ENCODE measurements around the gene ELMOD3.
"Not testable (repeated sequence)": the region's sequence is repeated elsewhere in the genome, so short reads cannot be mapped to it uniquely, and the experiment has no call there.

ELMOD3 gene

DNA sequence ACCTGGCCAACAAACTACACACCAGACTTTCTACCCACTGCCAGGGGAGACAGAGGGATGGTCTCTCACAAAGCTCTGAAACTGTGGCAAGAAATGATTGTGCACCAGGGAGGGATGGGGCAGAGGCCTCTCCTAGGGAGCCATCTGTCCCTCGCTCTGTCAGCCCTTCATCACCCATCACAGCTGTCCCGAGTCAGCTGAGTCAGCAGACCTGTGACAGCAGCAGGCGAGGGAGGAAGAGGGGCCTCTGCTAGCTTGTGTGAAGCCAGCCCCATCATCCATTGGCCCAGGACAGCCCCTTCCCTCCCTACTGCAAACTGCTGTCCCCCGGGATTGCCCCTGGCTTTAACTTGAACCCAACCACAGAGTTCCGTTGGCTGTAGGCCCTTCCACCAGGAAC, 69.0 kb downstream of the ELMOD3 start:
- DNase-seq (ENCODE audit: low read depth, low spot score): no peak

DNA sequence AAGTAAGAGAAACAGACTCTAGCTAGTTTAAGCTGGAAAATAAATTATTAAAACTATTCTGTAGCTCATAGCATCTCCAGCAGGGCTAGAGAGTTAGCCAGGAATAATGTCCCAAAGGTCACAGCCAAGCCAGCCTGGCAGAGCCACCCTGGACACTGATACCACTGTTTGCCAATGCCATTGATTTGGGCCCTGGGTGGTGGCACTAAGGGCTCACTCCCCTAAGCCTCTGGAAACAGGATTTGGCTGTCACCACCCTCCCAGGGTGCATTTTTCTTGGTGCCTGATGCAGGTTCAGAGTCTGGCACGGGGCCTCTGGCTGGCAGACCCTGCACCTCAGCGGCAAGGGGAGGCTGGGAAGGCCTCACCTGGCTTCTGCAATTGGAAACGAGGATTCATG, 71.0 kb downstream of the ELMOD3 start:
- no peak for DNase-seq (ENCODE audit: low read depth, low spot score)

DNA sequence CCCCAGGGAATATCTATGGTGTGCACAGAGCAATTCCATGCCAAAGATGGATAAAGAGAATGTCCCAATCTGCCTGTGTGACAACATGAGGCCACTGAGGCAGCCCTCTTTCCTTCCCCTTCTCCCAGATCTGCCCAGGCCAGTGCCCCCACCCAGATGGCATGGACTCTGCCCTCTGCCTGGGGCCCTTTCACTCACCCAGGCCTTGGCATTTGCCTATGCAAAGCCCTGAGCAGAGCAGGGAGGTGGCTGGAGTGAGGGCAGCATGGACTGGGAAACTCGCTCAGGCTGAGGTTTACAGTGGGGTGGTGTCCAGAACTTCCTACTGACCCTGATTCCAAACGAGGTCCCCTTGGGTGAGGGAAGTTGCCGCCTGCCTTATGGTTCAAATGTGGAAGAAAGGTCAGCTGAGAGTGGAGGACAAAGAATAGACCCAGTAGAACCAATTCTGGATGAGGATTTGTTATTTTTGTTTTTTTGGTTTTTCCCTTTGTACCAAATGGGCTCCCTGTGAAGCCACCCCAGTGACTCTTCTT, 72.8 kb downstream of the ELMOD3 start:
- DNase-seq (ENCODE audit: low read depth, low spot score): no peak

DNA sequence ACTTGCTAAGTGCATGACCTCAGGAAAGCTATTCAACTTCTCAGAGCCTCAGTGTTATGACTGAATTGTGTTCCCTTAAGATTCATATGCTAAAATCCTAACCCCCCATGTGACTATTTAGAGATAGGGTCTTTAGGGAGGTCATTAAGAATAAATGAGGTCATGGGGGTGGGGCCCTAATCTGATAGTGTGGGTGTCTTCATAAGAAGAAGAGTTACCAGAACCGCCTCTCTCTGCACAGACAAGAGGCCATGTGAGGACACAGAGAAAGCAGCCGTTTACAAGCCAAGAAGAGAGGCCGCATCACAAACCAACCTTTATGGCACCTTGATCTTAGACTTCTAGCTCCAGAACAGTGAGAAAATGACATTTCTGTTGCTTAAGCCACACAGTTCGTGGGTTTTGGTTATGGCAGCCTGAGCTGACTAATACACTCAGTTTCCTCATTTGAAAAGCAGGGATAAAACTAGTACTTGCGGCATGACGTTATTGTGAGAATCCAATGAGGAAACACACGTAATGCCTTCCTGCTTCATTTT, 73.8 kb downstream of the ELMOD3 start:
- DNase-seq (ENCODE audit: low read depth, low spot score): no peak

DNA sequence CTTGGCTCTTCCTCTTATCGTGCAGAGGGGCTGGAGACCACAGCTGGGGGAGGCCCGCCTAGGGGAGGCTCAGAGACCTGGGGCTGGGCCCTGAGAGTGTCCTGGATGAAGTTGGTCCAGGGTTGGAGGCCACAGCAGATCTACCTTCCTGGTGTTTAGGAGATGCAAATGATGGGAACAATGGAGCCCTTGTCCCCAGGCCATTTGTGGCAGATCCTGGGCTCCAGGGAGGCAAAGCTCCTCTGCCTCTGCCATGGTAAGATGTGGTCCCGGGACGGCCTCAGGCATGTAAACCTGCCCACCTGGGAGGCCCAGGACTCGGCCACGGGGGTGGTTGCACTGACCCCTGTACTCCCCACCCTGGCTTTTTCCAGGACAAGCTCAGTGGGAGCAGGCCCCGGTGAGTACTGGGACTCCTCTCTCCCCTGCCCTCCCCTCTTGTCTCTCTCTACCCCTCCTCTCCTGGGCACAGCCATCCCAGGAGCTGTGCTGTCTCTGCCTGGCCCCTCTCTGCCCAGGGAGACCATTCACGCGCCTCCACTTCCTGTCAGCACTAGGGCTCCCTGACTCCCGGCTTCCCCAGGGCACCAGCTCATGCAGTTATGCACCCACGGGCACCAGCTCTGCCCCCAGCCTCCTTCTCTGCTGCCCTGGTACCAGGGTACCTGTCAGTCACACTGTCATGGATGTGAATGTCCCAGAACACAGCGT, 74.8 kb downstream of the ELMOD3 start:
- DNase-seq (ENCODE audit: low read depth, low spot score): no peak

DNA sequence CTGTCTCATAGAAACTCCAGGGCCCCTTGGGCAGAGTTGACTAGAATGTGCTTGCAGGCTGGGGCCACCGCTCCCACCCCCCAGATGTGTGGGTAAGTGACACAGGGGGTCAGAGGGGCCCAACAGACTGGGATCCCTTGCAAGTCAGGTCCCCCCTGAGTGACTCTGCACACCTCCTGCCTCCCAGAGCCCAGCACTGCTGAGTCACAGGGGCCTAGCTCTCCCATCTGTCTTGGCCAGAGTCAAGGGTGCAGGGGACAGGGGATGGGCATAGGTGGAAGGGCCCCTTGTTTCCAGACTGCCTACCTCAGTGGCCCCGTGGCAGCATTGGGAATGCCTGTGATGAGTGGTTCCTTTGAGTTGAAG, 75.3 kb downstream of the ELMOD3 start:
- no peak for DNase-seq (ENCODE audit: low read depth, low spot score)

DNA sequence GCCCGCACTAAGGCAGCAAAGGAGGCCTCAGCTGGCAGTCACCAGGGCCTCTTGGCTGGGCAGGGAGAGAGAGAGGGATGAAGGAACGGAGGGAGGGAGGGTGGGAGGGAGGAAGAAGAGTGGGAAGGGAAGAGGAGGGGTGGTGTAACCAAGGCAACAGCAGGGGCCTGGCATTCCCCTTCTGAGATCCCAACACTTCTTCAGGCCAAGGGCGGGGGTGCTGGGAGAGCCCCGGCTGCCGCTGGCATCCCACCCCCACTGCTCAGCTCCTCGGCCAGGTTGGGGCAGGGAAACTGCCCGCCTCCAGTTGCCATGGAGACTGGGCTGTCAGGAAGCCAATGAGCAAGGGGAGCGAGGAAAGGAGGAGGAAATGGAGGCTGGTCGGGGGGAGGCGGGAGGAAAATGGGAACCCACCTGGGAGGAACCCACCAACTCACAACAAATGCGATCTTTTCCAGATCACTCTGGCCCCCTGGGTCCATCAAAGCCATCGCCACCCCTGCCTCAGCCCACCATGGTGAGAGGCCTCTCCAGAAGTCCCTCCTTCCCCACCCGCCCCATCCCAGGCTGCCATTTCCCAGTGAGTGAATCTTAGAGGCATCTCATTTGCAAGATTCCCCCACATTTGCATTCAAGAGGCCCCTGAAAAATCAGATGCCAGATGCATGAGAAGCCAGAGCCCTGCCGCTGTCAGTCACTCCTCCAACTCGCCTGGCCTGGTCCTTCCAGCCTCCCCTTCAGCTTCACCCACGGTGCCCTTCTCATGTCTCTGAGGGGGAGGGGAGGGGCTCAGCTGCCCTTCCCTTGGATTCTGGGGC, 76.4 kb downstream of the ELMOD3 start:
- no peak for DNase-seq (ENCODE audit: low read depth, low spot score)

DNA sequence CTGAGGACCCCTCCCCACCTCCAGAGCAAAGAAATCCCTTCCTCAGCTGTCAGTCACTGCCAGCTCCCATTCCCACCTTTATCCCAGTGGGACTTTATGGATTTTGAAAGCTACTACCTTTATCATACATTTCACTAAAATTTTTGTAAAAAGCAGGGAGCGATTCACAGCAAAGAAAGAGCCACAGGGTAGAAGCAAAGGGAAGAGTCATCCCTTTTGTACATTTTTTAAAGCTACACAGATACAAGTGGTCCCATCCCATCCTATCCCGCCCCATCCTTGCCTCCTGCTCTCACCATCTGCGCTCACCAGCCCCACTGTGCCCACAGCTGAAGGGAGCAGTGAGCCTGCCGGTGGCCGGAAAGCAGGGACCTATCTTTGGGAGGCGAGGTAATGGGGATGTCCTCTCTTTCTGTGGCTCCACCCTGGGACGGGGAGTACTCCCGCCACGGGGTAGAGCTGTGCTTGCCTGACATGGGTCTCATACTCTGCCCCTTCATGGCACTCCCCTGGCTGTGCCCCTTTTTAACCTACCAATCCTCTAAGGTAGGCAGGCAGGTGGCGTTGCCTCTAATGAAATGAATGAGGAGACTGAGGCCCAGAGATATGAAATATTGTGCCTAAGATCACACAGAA, 77.1 kb downstream of the ELMOD3 start:
- DNase-seq (ENCODE audit: low read depth, low spot score): no peak

DNA sequence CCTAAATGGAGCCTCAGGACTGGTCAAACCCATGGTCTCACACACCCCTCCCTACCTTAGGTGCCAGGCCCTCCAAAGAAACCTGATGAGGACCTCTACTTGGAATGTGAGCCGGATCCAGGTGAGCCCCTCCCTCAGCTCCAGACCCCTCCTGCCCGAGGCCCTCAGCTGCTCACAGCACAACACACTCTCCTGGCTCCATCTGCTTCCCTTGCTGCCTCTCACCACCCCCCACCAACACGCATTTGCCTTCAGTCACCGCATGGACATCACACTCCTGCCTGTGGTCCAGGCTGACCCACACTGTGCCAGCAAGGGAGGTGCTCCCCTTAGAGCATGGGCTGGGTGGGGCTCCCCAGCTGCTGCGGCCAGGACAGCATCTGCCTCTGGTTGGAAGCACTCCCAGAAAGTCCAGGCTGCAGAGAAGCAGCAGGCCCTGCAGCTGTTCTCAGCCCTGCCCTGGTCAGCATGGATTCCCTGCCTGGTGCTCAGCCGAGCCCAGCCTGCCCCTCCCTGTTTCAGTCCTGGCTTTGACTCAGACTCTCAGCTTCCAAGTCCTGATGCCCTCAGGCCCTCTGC, 79.0 kb downstream of the ELMOD3 start:
- DNase-seq (ENCODE audit: low read depth, low spot score): no peak

DNA sequence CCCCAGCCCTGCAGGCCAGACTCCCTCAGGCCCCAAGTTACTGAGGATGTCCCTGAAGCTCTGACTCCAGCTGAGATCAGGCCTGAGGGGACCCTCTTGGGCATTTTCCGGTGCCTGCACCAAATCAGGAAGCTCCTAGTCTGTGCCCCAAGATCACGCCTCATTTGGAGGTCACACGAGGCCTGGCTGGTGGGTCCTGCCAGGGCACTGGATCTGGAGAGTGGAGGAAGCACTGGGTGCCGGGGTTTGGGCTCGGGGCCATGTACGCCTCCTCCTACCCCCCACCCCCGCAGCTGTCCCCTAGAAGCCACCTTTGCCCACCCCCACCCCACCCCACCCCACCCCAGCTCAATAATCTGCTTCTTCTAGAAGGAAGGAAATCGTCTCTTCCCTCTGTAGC, 80.1 kb downstream of the ELMOD3 start:
- DNase-seq (ENCODE audit: low read depth, low spot score): no peak

DNA sequence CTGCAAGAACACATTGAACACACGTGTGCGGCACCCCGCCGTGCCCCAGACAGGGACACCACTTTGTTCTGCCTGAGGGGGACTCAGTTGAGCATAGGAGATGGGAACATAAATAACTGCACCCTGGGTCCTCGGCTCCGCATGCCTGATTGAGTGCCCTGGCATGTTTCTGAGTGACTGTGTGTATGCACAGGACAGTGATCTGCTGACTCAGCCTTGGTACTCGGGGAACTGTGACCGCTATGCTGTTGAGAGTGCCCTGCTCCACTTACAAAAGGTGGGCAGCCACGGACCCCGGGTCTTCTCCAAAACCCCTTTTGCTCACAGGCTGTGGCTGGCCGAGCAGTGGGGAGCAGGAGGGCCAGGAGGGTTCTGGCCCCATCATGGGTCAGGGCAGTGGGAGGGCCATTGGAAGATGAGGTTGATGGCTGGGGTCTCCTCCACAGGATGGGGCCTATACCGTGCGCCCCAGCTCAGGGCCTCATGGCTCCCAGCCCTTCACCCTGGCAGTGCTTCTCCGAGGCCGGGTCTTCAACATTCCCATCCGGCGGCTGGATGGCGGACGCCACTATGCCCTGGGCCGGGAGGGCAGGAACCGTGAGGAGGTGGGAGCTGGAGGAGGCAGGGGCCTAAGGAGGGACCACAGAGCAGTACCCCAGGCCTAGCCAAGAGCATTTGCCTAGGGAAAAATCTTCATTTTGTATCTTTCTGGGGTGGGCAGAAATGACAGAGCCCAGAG, 80.8 kb downstream of the ELMOD3 start:
- DNase-seq (ENCODE audit: low read depth, low spot score): no peak

DNA sequence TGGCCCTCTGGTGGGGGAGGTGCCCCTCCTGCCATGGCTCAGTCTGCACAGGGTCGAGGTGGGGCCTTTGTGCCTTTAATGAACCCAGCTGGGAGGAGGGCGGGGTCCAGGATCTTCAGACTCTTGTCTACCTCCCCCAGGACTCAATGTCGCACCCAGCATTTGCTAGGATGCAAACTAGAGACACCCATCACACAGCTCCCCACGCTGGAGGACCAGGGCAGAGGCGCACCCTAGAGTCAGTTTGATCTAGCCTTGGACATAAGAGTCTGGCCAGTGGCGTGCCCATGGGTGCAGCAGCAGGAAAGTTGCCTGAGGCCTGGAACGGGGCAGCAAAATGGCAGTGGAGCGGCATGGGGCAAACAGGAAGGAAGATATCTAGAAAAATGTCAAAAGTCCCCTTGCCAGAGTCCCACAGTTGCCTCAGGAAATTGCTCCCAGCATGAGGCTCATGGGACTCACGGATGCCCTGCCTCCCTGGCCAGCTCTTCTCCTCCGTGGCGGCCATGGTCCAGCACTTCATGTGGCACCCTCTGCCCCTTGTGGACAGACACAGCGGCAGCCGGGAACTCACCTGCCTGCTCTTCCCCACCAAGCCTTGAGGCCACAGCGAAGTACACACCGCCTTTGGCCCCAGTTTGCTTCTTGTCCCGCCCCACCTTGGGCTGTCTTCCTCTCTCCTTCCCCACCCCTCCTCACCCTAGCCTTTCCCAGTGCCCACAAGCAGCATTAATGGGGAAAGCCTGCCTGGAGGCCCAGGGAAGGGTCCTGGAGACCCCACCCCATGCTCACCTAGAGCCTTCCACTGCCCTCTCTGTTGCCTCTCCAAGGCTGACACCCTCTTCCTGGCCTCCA, 81.6 kb downstream of the ELMOD3 start:
- no peak for DNase-seq (ENCODE audit: low read depth, low spot score)

DNA sequence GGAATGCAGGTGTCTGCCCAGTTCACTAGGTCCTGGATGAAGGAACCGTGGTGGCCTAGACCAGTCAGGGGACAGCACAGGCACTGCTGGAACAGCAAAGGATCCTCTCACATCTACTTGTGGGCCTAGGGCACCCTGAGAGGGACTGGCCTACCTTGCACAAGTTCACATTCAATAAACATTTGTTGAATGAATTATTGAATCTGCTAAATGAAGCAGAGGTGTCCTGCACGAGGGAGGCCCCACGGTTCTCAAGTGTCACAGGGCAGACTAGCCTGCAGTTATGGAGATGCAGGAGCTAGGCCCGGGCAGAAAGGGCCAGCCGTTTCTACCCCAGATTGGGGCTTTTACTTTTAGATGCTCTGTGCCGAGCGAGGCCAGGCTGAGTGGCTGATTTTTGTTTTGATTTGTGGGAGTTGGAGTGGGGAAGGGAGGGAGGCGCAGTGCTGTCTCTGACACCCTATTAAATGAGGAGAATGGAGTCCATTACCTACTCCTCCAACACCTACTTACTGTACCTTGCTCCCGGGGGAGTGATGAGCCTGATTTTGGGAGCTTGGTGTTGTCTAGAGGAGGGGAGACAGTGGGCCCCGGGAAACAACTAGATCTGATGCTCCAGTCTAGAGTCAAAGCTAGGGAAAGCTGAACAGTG, 82.4 kb downstream of the ELMOD3 start:
- DNase-seq (ENCODE audit: low read depth, low spot score): no peak

DNA sequence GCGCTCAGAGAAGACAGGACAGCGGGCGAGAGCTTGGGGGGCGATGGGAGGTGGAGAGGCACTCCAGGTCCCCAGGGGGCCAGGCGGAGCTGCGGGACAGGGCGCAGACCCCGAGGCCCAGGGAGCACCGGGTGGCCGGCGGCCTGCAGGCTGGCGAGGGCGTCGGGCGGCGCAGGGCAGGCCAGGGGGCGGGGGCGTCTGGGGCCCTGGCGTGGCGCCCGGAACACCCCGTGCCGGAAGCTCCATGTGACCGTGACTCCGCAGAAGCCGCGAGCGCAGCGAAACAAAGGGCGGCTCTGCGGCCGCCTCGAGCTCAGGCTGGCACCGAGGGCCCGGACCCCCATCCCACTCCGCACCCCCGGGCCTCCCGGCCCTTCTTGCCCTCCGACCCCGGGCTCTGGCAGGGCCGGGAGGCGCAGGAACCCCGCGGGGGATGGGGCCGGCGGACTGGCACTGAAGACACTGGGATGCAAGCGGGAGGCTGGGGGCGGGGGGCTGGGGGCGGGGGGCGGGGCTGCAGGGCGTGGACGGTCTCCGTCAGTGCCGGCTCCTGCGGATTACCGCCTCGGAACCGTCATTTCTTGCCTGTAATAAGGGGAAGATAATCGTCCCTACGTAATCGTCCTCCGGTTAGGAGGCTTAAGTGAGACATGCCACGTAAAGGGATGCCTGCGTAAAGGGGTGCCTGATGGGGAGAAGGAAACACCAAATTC, 83.1 kb downstream of the ELMOD3 start:
- no peak for DNase-seq (ENCODE audit: low read depth, low spot score)

DNA sequence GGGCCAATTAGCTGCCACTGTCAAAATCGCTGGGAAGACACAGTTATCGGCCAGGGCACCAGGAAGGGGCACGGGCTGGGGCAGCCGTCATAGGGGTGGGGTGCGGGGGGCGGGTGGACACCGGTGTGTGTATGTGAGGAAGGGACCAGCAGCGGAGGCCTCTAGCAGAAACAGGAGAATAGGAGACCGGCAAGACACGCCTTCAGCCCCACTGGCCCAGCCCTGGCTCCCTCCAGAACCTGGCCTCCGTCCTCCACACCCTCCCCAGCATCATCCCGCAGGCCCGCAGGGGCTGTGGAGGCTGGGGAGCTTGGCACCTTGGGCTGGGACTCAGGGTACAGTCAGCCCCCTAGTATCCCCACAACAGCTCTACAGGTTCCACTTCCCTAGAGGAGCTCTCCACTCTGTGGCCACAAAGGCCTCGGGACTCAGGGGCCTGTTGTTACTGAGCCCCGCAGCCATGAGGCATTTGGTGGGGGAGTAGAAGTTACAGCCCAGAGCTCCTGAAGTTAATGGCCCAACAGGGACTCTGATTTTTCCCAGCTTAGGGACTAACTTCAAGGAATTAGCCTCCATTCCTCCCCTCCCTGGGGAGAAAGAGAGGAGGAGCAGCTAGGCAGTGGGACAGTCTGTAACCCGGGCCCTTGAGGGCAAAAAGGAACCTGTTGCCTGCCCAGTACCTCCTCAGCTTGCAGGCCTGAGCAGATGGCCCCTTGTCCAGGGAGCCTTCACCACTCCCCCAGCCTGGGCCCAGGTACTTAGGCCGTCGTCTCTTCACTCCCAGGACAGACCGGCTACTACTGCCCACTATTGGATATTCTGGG, 83.8 kb downstream of the ELMOD3 start:
- DNase-seq (ENCODE audit: low read depth, low spot score): no peak

DNA sequence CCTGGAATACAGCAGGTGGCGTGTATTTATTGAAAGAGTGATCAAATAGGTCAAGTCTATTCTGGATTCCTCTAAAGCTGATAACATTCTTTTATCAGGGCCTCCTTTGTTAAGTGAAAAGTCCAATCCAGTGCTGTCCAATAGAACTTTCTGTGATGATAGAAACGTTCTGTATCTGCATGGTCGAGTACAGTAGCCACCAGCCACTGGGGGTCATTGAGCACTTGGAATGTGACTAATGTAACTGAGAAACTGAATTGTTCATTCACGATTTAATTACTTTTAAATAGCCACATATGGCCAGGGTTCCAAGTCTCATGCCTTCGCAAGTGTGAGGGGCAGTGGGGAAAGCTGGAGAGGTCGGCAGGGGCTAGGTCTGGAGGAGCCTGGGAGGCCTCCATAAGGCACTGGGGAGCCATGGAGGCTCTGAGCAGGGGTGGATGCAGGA, 84.5 kb downstream of the ELMOD3 start:
- DNase-seq (ENCODE audit: low read depth, low spot score): no peak

DNA sequence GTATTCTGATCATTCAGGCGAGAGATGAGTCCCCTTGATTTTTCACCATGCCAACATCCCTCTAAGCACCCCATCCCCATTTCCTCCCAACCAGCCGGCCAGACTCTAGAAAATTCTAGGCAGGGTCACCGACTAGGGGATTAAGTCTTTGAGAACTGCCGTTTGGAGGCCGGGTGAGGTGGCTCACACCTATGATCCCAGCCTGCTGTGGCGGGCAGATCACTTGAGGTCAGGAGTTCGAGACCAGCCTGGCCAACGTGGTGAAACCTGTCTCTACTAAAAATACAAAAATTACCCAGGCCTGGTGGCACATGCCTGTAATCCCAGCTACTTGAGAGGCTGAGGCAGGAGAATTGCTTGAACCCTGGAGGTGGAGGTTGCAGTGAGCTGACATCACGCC, 85.0 kb downstream of the ELMOD3 start:
- DNase-seq (ENCODE audit: low read depth, low spot score): not testable (repeated sequence)

DNA sequence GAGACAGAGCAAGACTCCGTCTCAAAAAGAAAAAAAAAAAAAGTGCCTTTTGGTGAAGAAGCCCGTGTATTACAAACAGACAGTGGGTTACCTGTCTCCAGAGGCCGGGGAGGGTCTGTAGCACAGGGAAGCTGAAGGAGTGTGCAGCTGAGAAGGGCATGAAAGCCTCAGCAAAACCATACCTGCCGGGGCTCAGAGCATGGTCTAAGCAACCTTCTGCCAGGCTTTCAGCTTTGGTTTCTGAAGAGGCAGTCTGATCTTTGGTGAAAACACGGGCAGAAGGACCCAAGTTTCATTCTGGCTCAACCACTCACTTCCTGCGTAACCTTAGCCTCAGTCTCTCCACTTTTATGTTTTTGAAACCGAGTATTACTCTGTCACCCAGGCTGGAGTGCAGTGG, 85.4 kb downstream of the ELMOD3 start:
- no peak for DNase-seq (ENCODE audit: low read depth, low spot score)
